ENCODE data around the gene HMGB3.
"Not testable (repeated sequence)": the region's sequence is repeated elsewhere in the genome, so short reads cannot be mapped to it uniquely, and the experiment has no call there.

Gene HMGB3

DNA sequence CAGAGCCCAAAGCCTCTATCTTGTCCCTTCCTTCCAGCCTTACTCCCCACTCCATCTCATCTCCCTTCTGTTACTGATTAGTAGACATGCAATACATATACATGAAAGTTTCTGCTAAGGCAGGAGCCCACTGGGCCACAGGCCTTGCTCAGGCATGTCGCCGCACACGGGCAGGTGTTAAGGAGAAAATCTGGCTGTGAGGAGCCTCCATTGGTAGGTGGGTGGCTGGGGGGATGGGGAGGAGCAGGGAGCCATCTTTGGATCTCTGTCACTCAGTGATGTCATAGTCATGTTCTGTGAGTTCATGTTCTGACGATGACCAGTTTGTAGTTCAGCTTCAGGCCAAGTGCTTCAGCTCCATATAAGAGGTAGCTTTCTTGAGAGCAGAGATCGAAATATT, 2.9 kb upstream of the HMGB3 start:
- DNase-seq, result no peak

DNA sequence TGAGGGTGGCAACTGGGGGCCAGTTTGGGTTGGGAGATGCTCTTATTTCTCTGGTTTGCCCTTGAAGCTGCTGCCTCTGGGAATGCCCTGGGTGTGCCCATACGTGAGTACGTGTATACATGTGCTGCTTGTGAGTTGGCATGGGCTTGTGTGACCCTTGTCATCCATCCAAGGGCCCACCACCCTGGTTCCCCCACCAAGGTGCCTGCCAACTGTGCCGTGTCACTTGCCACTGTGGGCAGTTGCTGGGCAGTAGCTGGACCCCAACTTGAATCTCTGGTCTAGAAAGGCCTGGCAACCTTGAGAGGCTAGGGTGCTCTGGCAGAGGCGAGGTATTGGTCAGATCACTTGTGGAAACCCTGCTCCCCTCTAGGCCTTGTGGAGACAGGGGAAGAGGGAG, 2.4 kb upstream of the HMGB3 start:
- DNase-seq, result no peak

DNA sequence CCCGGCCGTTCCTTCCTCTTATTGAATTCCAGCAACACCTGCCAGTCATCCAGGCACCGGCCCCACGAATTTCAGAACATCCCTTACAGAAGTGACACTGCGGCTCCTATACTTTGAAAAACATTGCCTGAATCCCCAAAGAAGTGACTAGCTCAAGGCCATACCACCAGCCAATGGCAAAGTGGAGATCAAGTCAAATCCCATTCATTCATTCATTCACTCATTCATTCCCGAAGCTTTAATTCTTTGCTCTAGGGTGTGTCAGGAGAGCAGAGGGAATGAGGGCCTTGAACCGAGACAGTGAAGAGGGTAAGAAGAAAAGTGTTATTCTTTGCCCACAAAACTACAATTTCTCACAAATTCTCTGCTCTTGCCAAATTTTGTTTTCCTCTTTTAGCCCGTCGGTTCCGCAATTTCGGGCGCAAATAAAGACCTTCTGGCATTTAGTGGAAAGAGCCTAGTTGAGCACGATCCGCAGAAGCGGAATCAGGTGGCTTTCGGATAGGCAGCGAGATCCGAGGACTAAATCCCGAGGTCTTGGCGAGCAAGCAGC, 824 bp upstream of the HMGB3 start:
- DNase-seq, result no peak

DNA sequence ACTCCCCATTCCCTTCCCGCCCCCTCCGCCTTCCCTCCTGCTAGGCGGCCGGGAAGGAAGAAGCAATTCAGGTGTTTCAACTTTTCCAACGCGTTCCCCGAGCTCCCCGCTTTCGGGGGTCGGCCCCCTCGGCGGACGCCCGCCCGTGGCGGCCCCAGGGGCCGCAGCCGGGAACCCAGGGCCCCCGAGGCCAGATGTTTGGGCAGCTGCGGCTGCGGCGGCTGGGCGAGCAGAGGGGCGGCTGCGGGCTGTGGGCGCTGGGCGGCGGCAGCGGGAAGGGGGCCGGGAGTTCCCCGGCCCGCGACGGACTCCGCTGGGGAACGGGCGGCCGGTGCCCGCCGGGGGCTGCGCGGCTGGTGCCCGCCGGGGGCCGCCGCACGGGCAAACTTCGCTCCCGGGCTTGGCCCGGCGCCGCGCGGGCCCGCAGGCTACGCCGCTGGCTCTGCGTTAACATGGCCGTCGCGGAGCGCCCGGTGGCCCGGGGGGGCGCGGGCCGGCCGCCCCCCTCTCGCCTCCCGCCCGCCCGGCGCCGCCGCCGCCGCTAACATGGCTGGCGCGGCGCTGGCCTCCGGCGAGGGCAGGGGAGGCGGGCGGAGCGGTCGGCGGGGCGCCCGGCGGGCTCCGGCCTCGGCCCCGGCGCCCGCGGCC, 510 bp downstream of the HMGB3 start:
- no peak for DNase-seq

DNA sequence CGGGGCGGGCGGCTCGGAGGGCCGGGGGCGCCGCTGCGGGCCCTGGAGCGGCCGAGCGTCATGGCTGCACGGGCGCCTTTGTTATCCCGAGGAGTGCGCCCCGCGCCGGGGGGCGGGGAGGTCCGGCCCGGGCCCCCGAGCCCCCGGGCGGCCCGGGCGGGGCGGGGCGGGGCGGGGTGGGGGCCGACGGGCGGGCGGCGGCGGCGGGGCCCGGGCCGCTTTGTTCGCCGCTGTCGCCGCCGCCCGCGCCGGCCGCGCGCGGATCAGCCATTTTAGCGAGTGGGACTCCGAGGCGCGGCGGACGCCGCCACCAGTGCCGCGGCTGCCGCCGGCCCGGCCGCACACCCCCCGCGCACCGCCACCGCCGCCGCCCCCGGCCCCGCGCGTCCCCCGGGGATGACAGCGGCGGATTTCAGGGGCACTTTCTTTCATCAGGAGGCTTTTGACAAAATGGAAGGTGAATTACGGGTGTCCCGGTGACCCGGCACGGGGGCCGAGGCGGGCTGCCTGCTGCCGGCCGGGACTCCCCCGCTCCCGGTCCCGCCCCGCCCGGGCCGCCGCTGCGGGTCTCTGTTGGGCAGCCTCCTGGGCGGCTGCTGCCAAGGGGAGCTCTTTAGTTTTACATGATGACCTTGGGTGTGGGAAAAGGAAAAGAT, 1.2 kb downstream of the HMGB3 start:
- no peak for DNase-seq

DNA sequence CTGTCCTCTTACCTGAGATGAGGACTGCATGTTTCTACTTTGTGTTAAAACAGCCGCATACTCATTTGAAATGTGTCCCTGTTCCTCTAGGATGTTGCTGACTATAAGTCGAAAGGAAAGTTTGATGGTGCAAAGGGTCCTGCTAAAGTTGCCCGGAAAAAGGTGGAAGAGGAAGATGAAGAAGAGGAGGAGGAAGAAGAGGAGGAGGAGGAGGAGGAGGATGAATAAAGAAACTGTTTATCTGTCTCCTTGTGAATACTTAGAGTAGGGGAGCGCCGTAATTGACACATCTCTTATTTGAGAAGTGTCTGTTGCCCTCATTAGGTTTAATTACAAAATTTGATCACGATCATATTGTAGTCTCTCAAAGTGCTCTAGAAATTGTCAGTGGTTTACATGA, 4.6 kb downstream of the HMGB3 start:
- not testable (repeated sequence) for DNase-seq

DNA sequence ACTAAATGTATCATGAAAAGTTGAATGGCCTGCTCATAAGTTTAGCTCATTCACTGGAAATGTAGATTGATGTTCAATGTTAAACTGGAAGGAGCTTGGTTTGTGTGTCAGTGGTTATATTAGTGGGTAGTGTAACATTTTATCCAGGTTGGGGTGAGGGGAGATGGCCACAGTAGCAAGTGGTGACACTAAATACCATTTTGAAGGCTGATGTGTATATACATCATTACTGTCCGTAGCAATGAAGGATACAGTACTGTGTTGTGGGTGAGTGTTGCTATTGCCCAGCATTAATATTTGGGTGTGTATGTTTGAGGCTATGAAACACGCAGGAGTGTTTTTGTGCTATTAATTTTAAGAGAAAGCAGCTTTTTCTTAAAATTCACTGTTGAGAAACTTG, 6.3 kb downstream of the HMGB3 start:
- no peak for DNase-seq

DNA sequence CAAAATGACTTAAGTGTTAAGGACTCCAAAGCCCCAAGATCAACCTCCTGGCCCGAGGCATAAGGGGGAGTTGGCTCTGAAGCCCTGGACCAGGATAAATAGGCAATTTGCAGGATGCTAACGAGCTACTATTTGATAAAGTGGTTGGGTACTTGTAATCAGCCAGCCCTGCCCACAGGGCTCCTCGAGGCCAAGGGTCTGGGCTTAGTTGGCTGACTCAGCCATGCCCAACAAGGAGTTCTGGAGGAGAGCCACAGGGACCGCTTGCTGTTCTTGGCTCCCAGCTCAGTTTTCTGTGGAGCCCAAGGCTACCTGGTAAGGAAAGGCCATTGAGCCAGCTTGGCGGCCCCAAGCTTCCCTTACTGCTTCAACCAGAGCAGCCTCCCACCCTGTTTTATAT, 7.8 kb downstream of the HMGB3 start:
- no peak for DNase-seq

DNA sequence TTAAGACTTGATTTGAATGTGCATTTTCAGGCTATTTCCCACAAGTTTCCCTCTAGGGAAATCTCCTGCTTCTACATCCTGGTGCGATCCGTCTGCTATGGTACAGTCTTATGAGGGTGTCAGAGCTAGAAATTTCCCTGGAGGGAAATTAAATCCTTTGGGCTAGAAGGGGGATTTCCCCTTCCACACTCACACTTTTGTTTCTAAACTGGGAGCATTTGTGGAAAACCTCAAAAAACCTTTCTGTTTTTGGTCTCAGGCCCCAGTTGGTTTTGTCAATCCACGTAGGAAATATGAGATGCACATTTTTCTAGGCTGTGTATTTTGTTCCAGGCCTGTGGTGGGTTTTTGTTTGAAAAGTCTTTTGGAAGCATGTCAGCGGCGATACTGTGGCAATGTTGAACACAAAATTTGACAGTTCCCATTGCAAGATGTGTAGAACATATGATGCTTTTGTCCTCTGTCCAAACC, 17.8 kb downstream of the HMGB3 start:
- no peak for DNase-seq

DNA sequence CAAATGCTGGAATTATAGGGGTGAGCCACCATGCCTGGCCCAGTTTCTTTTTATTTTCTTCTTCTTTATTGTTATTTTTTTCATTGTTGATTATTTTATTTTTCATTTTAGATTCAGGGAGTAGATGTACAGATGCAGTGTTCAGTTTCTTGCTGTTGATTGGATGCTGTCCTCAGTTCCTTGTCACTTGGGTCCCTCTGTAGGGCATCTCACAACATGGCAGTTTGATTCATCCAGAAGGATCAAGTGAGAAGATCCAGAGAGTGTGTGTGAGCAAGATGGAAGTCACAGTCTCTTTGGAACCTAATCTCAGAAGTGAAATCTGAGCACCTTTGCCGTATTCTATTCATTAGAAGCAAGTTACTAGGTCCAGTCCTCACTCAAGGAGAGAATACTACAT, 20.9 kb downstream of the HMGB3 start:
- DNase-seq, result no peak

DNA sequence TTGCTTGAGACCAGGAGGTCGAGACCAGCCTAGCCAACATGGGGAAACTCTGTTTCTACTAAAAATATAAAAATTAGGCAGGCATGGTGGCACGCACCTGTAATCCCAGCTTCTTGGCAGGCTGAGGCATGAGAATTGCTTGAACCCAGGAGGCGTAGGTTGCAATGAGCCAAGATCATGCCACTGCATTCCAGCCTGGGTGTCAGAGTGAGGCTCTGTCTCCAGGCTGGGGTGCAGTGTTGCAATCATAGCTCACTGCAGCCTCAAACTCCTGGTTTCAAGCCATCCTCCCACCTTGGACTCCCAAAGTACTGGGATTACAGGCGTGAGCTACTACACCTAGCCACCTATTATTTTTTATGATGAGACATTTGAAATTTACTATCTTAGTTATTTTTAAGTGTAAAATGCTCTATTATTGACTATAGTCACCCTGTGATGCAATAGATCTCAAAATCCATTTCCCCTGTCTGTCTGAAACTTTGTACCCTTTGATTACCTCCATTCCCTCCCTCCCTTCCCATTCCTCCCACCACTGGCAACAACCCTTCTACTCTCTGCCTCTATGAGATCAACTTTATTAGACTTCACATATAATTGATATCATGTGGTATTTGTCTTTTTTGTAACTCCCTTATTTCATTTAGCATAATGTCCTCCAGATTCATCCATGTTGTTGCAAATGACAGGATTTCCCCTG, 23.4 kb downstream of the HMGB3 start:
- DNase-seq, result no peak

DNA sequence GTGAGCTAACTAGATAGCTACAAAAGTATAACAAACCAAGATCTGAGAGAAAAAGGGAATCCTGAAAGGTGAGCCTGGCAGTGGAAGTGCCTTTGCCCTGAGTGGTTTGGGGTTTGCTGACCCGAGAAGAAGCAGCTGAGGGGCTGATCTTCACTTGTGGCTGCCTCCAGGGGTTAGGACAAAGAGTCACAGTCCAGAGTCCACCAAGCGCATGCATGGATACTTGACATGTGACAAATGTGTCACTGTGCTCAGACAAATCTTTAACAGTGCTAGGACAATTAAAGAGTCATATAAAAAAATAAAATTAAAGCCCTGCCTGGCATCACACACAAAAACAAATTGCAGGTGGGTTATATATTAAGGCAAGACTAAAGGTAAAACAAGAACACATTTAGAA, 26.4 kb downstream of the HMGB3 start:
- no peak for DNase-seq

DNA sequence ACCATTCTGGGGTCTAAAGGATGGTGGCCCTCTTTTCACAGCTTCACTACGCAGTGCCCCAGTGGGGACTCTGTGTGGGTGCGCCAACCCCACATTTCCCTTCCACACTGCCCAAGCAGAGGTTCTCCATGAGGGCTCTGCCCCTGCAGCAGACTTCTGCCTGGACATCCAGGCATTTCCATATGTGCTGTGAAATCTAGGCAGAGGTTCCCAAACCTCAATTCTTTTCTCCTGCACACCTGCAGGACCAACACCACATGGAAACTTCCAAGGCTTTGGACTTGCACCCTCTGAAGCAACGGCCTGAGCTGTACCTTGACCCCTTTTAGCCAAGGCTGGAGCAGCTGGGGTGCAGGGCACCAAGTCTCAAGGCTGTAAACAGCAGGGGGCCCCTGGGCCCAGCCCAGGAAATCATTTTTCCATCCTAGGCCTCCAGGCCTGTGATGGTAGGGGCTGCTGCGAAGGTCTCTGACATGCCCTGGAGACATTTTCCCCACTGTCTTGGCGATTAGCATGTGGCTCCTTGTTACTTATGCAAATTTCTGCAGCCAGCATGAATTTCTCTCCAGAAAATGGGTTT, 30.1 kb downstream of the HMGB3 start:
- DNase-seq, result no peak

DNA sequence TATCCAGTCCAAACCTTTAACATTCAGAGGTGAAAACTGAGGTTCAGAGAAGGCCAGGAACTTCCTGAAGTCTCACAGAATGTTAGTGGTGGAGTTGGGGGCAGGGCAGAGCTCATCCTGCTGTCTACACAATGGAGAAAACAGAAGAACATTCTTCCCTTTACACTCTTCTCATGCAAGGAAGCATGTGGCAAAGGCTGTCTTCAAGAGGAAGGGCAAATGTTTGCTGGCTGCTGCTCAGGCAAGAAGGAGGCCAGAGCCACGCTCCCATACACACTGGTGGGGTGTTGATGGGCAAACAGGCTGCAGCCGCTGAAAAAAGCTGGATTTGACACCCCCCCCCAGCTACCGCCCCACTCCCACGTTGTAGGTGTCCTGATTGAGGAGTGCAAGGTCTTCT, 32.5 kb downstream of the HMGB3 start:
- no peak for DNase-seq

DNA sequence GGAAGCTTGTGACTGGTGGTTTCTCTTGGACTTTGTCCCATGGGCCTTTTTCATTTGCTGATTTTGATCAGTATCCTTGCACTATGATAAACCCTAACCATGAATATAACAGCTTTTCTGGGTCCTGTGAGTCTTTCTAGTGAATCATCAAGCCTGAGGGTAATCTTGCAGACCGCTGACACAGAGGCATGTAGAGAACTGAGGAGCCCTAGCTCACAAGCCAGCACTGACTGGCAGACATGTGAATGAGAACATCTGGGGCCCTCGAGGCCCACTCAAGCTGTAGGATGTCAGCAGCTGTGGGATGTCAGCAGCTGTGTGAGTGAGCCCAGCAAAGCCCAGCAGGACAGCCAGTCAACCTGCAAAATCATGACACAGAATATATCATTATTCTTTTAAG, 36.7 kb downstream of the HMGB3 start:
- no peak for DNase-seq

DNA sequence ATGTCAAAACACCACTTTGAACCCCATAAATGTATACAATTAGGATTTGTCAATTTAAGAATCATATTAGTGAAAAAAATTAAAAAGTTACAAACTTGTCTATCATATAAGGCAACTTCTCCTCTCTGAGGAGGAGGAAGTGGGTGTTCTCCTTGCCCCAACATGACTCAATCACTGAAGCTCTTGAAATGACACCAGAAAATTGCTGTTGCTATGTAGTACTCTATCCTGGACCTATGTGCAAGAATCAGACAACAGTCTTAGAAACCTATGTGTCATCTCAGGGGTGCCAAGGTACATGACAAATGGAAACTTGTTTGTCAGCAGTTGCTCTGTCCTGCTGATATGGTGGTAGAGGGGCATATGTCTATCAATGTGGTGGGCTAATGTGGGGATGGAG, 47.7 kb downstream of the HMGB3 start:
- DNase-seq, result no peak

DNA sequence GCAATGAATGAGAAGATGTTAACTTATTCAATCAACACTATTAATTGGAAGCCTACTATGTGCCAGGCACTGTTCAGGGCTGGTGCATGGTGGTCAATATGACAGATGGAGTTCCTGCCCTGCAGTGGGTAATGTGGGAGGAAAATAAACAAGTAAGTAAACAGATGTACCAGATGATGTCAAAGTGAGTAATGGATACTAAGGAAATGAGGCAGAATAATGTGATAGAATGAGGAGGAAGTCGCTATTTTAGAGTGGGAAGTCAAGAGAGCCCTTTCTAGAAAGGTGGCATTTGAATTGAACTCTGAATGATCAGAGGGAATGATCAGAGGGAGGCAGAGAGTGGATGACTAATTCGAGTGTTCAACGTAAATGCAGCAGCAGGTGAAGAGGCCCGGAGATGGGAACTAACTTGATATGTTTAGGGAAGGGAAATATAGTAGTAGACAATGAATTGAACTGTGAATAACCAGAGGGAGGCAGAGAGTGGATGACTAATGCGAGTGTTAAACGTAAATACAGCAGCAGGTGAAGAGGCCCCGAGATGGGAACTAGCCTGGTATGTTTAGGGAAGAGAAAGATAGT, 48.3 kb downstream of the HMGB3 start:
- no peak for DNase-seq

DNA sequence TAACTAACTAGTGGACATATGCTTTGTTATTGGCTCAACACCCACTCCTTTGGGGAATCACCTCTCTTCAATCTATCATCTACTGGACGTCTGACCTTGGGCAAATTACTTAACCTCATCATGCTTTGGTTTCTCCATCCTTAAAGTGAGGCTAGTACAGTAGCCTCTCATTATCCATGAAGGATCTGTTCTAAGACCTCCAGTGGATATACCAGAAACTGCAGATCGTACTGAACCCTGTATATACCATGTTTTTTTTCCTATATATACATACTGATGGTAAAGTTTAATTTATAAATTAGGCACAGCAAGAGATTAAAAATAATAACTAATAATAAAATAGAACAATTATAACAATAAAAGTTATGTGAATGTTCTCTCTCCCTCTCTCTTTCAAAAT, 56.2 kb downstream of the HMGB3 start:
- DNase-seq, result no peak
